GM18907 (cell line): Measurements from ENCODE around the gene MAP4K3.

Experiments used
- ATAC-seq: cut with Tn5 transposase; IDR thresholded peaks from one replicate; pipeline ENCODE4 v1.9.1; 2021; ENCODE audit warnings: mild to moderate bottlenecking, moderate library complexity; ENCODE audit not compliant: unreplicated experiment

The MAP4K3 gene

GRCh38 chr2:39436592-39437521 is at the start of gene MAP4K3:
Gene MAP4K3 (minus strand): TSS chr2:39437285. CDS start chr2:39436987, 298 bp downstream.
- peak; percentile 83 for ATAC-seq

DNA sequence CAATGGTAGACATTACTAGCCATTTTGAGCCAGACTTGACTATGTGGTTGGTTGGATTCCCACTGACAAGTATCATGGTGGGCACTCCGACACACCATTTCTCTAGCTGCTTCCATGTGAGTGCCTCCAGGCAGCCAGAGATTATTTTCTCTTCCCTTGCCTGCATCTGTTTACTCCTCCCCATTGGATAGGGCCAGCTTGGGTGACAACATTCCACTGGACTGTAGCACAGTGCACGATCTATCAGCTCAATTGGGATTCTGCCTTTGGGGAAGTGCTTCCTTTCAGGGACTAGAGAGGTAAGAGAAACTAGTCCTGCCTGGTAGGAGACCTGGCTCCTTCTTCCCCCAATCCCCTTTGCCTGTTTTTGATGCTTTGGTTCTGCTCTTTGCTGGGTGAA is 49.0 kb upstream of the MAP4K3 start:
- no peak for ATAC-seq

DNA sequence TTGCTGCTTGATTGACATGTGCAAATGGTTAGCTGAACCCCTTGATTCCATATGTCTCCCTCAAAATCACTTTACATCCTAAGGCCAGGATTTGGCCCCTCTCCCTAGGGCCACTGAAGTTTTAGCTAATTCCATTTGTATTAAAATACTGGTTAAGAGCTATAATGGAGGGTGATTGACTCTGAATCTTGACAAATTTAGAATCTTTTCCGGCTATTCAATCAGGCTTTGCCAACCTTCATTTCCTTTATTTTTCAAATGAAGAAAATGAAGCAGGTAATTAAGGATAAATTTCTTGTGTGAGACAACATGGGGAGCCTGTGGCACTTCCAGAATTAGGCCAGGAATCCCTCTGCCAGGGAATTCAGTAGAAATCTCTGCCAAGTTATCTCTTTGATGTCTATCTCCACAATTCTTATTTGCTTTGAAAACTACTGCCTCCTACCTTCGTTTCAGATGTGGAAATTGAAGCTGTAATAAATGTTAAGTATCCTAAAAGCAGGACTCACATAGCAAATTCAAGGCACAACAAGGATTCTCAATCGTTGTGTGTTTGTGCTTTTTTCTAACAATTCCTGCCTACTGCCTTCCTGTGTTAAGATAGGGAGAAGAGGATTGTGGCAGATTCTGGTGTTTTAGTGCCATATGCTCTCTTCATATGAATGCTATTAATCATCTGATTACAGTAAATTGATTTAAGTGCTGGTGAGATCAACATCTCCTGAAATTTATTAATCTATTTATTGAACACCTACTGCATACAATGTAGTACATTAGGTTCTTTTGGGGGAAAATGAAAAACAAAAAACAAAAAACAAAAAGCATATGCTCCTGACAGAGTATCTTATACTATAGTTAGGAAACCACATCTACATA is 47.8 kb upstream of the MAP4K3 start:
- ATAC-seq: no peak

- ATAC-seq: no peak
These were observed 47.1 kb upstream of the MAP4K3 start for GRCh38 chr2:39484206-39484605.

DNA sequence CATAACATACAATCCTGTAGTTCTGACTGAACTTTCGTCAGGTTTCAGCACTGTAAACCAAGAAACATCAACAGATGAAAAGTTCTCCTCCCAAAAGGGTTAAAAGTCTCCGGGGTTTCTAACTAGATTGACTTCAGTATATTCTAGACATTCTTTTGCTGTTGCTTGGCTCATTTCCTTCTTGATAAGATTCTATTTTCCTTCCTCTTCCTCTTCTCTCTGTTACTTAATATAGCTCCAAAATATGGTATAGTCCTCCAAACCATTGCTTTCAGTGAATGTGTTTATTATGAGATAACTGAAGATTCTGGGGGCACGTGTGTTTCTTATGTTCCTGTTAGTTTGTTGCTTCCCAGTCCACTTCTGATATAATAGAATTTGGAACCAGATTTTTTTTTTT is 46.4 kb upstream of the MAP4K3 start:
- no peak for ATAC-seq

GRCh38 chr2:39481611-39482010 is 44.5 kb upstream of the MAP4K3 start:
- no peak for ATAC-seq

DNA sequence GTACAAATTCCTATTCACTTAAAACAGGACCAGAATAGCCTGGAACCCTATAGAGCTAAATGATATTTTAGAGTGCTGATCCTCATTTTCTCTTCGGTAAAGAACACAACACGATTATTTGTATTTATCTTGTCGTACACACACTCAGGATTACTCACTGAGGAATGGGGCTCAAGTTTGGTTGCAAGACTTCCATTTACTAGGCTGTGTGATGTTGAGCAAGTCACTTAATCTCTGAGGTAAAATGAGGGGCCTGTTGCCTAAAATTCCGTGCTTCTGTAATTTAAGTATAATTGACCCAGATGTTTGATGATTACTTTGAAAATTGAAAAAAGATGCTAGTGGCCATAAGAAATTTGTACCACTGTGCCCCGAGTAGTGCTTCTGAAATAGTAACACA is 42.6 kb upstream of the MAP4K3 start:
- no peak for ATAC-seq

- ATAC-seq: no peak
These were observed 42.1 kb upstream of the MAP4K3 start for GRCh38 chr2:39479053-39479670.

GRCh38 chr2:39476524-39476923 is 39.4 kb upstream of the MAP4K3 start:
- ATAC-seq: peak; percentile 86

GRCh38 chr2:39475006-39475405 is 37.9 kb upstream of the MAP4K3 start:
- no peak for ATAC-seq

GRCh38 chr2:39470580-39470979 is 33.5 kb upstream of the MAP4K3 start:
- ATAC-seq: peak; percentile 40

DNA sequence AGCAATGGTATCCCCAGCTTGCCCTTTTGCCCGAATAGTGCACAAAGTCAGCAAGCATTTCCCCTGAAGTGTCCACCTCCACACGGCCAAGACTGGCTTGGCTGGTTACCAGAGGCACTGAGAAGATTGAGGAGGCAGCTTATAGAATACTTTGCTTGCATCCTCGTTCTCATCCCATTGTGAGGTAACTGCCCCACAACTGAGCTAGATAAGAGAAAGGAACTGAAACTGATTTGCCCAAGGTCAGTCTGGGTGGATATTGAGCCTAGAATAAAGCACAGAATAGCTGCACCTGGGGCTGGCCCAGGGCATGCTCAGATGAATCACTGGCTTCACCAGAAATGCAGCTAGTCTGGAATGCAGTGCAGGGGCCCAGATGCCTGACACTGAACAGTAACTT is 32.7 kb upstream of the MAP4K3 start:
- peak; percentile 90 for ATAC-seq

- no peak for ATAC-seq
These were observed 31.7 kb upstream of the MAP4K3 start for GRCh38 chr2:39468579-39469451.

- ATAC-seq: no peak
These were observed 29.2 kb upstream of the MAP4K3 start for GRCh38 chr2:39466311-39466710.

- no peak for ATAC-seq
These were observed 27.8 kb upstream of the MAP4K3 start for GRCh38 chr2:39464864-39465263.

DNA sequence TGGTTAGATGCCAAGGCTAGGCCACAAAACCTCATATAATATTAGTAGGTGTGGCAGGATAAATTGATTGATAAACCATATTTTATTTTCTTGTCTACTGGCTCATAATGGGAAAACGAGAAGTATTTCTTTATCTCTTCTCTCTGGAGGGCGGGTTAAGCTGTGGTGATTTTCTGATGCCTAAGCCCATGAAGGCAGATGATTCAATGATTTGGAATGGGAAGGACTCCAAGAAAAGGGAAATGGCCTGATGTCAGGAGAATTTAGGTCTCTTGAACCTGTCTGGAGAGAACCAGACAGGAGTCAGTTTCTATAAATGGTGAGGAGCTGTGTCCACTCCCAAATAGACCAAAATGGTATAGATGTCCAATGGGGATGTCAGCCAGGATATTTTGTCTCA is 18.7 kb upstream of the MAP4K3 start:
- no peak for ATAC-seq

DNA sequence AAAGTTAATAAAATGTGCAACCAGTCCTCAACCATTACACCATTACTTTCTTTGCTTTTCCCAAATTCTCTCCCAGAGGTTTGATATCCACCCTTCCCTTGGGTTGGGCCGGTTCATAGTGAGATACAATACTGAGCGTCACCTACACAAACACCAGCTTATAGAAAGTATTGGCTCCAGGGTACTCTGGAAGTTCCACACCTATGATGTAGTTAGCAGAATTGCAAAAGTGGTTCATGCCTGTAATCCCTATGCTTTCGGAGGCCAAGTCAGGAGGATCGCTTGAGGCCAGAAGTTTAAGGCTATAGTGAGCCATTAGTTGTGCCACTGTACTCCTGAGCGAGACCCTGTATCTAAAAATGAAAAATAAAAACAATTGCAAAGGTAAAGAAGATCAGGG is 15.3 kb upstream of the MAP4K3 start:
- ATAC-seq: no peak

GRCh38 chr2:39451954-39452353 is 14.9 kb upstream of the MAP4K3 start:
- ATAC-seq: no peak

DNA sequence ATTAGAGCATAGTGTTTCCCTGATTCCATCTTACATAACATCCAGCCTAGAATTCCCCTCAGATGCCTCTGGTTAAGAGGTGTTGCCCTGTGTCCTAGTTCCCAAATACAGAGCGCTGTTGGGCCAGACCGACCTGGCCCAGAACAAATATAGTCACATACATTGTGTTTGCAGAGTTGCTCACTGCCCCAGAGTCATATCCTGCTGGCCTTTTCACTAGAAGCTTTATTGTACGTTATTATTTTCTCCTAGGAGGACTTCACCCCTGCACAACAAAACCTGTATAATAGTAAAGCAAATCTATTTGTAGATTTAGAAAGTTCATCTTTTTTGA is 11.1 kb upstream of the MAP4K3 start:
- ATAC-seq: no peak
